ENCODE measurements around the gene TMEM163. TPM values are rescaled to one million over a fixed set of nuclear protein-coding genes. Genes with fewer than 3 reads are reported as not detected.
"Not testable (repeated sequence)": the region's sequence is repeated elsewhere in the genome, so short reads cannot be mapped to it uniquely, and the experiment has no call there.

Gene TMEM163
- total RNA-seq, 2 donors from 2014 or later = 0.14 to 2.5 TPM

DNA sequence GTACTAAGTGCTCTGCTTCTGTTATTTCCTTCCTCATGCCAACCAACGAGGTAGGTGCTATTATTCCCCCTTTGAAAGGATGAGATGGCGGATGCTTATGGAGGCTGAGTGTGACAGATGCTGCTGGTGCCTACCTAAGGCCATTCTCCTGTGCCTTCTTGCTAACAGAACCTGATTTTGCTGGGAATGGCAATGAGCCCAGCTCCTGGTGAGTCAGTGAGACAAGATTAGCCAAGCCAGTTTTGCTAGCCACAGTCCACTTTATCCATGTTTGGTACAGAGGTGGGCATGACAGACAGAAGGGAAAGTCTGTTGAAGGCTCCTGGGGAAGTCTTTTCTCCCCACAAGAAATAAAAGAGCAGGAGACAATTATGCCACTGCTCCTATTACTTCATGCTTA lies 43.7 kb upstream of the TMEM163 start:
- no peaks in the 10 kb centered on the region for H3K36me3 ChIP-seq
- H3K9me3 ChIP-seq = no peaks in the 10 kb centered on the region
- TF ChIP-seq, protein P1, sequence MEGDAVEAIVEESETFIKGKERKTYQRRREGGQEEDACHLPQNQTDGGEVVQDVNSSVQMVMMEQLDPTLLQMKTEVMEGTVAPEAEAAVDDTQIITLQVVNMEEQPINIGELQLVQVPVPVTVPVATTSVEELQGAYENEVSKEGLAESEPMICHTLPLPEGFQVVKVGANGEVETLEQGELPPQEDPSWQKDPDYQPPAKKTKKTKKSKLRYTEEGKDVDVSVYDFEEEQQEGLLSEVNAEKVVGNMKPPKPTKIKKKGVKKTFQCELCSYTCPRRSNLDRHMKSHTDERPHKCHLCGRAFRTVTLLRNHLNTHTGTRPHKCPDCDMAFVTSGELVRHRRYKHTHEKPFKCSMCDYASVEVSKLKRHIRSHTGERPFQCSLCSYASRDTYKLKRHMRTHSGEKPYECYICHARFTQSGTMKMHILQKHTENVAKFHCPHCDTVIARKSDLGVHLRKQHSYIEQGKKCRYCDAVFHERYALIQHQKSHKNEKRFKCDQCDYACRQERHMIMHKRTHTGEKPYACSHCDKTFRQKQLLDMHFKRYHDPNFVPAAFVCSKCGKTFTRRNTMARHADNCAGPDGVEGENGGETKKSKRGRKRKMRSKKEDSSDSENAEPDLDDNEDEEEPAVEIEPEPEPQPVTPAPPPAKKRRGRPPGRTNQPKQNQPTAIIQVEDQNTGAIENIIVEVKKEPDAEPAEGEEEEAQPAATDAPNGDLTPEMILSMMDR (IDR thresholded peaks at IDR 0.05) = no peak
- H3K4me3 ChIP-seq = no peak overlapping the region
- no peak overlapping the region for H3K27ac ChIP-seq
- no peaks in the 10 kb centered on the region for H3K4me1 ChIP-seq (ENCODE audit: control insufficient read depth in 1 of 2, low read depth in 2 of 2)
- DNase-seq (ENCODE audit: low spot score) (no peak), ATAC-seq (ENCODE audit: insufficient number of reproducible peaks, low FRiP score, low read depth) (no peak)
- H3K27me3 ChIP-seq (replicated peaks; ENCODE audit: insufficient read depth) = no peaks in the 10 kb centered on the region

DNA sequence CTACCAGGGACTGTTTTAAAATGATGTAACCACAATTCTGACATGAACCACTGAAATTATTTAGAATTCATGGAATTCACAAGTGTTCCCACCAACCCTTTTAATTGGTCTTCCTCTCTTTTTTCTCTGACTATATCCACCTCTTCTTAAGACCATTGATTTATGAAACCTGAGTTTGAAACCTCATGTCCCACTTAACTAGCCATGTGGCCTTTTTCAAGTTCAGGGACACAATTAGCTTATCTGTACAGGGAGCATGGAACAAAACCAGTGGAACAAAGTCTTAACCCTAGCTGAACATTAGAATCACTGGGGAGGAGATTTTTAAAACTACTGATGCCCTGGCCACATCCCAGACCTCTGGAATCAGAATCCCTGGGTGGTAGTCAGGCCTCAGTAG lies 41.6 kb upstream of the TMEM163 start:
- TF ChIP-seq, protein P1 (IDR thresholded peaks at IDR 0.05) = no peak
- Histone ChIP-seq H3K27me3 (replicated peaks; ENCODE audit: insufficient read depth) (no peaks in the 10 kb centered on the region), H3K4me3 (no peak overlapping the region), H3K36me3 (no peaks in the 10 kb centered on the region), H3K4me1 (ENCODE audit: control insufficient read depth in 1 of 2, low read depth in 2 of 2) (no peaks in the 10 kb centered on the region), H3K9me3 (no peaks in the 10 kb centered on the region), H3K27ac (no peak overlapping the region)
- no peak for DNase-seq (ENCODE audit: low spot score)
- no peak for ATAC-seq (ENCODE audit: insufficient number of reproducible peaks, low FRiP score, low read depth)

DNA sequence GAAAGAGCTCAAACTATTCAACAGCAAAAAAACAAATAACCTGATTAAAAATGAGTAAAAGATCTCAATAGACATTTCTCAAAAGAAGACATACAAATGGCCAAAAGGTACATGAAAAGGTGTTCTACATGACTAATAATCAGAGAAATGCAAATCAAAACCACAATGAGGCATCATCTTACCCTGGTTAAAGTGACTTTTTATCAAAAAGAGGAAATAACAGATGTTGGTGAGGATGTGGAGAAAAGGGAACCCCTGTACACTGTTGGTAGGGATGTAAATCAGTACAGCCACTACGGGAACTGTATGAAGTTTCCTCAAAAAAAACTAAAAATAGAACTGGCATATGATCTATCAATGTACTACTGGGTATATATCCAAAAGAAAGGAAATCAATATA lies 39.8 kb upstream of the TMEM163 start:
- no peaks in the 10 kb centered on the region for H3K27me3 ChIP-seq (replicated peaks; ENCODE audit: insufficient read depth)
- H3K36me3 ChIP-seq = no peaks in the 10 kb centered on the region
- H3K4me3 ChIP-seq = no peak overlapping the region
- H3K9me3 ChIP-seq = no peaks in the 10 kb centered on the region
- DNase-seq (ENCODE audit: low spot score) (no peak), ATAC-seq (ENCODE audit: insufficient number of reproducible peaks, low FRiP score, low read depth) (no peak)
- TF ChIP-seq, protein P1 (IDR thresholded peaks at IDR 0.05) = no peak
- no peaks in the 10 kb centered on the region for H3K4me1 ChIP-seq (ENCODE audit: control insufficient read depth in 1 of 2, low read depth in 2 of 2)
- H3K27ac ChIP-seq = no peak overlapping the region

DNA sequence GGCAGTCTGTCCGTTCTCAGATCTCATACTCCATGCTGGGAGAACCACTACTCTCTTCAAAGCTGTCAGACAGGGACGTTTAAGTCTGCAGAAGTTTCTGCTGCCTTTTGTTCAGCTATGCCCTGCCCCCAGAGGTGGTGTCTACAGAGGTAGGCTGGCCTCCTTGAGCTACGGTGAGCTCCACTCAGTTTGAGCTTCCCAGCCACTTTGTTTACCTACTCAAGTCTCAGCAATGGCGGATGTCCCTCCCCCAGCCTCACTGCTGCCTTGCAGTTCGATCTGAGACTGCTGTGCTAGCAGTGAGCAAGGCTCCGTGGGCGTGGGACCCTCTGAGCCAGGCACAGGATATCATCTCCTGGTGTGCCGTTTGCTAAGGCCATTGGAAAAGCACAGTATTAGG lies 33.2 kb upstream of the TMEM163 start:
- H3K4me3 ChIP-seq; H3K27me3 ChIP-seq (replicated peaks; ENCODE audit: insufficient read depth); ATAC-seq (ENCODE audit: insufficient number of reproducible peaks, low FRiP score, low read depth); H3K27ac ChIP-seq; H3K9me3 ChIP-seq; DNase-seq (ENCODE audit: low spot score); H3K4me1 ChIP-seq (ENCODE audit: control insufficient read depth in 1 of 2, low read depth in 2 of 2); H3K36me3 ChIP-seq: not testable (repeated sequence)

DNA sequence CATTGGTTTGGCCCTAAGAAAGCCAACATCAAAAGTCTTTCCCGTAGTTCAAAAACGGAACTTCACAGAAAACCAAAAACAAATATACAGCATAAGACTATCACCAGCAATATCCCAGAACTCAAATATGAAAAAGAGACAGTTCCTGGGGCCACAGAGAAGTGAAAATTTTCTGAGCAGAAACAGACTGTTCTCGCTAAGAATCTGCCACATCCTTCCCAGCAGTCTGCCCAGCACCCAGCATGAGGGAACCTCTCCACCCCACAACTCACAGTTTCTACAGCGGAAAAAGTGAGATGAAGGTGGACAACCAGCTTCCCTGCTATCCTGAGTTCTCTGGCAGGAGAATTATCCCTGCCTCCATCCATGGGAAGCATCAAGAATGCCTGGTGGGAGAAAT lies 26.7 kb upstream of the TMEM163 start:
- no peaks in the 10 kb centered on the region for H3K4me1 ChIP-seq (ENCODE audit: control insufficient read depth in 1 of 2, low read depth in 2 of 2)
- no peak overlapping the region for H3K27ac ChIP-seq
- no peaks in the 10 kb centered on the region for H3K27me3 ChIP-seq (replicated peaks; ENCODE audit: insufficient read depth)
- TF ChIP-seq, protein P1 (IDR thresholded peaks at IDR 0.05) = no peak
- no peak overlapping the region for H3K4me3 ChIP-seq
- no peak for DNase-seq (ENCODE audit: low spot score)
- no peaks in the 10 kb centered on the region for H3K9me3 ChIP-seq
- no peaks in the 10 kb centered on the region for H3K36me3 ChIP-seq
- no peak for ATAC-seq (ENCODE audit: insufficient number of reproducible peaks, low FRiP score, low read depth)

DNA sequence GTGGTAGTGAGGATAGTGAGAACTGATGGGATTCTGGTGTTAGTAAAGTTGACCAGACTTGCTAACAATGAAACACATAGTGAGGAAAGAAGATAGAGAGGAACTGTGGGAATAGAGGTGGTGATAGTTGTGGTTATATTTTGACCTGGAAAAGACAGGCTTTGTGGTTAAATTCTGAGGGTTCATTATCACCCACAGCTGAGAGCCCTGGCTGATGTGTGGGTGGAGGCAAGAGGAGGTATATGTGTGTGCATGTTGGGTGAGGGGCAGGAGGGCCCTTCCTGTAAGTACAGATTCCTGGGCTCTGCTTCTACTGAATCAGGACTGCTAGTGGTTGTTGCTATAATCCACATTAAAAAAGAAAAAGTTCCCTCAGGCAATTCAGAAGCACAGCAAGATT lies 26.2 kb upstream of the TMEM163 start:
- H3K9me3 ChIP-seq = no peaks in the 10 kb centered on the region
- H3K36me3 ChIP-seq = no peaks in the 10 kb centered on the region
- no peak overlapping the region for H3K4me3 ChIP-seq
- ATAC-seq (ENCODE audit: insufficient number of reproducible peaks, low FRiP score, low read depth) (no peak), DNase-seq (ENCODE audit: low spot score) (no peak)
- H3K27ac ChIP-seq = no peak overlapping the region
- H3K4me1 ChIP-seq (ENCODE audit: control insufficient read depth in 1 of 2, low read depth in 2 of 2) = no peaks in the 10 kb centered on the region
- no peaks in the 10 kb centered on the region for H3K27me3 ChIP-seq (replicated peaks; ENCODE audit: insufficient read depth)
- TF ChIP-seq, protein P1 (IDR thresholded peaks at IDR 0.05) = no peak

All from thoracic aorta (tissue), 2 donors.